ENCODE results near the gene LTA4H.

- TF ChIP-seq, protein P1, sequence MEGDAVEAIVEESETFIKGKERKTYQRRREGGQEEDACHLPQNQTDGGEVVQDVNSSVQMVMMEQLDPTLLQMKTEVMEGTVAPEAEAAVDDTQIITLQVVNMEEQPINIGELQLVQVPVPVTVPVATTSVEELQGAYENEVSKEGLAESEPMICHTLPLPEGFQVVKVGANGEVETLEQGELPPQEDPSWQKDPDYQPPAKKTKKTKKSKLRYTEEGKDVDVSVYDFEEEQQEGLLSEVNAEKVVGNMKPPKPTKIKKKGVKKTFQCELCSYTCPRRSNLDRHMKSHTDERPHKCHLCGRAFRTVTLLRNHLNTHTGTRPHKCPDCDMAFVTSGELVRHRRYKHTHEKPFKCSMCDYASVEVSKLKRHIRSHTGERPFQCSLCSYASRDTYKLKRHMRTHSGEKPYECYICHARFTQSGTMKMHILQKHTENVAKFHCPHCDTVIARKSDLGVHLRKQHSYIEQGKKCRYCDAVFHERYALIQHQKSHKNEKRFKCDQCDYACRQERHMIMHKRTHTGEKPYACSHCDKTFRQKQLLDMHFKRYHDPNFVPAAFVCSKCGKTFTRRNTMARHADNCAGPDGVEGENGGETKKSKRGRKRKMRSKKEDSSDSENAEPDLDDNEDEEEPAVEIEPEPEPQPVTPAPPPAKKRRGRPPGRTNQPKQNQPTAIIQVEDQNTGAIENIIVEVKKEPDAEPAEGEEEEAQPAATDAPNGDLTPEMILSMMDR (IDR thresholded peaks at IDR 0.05): no peak
- no peak for TF ChIP-seq POLR2A (IDR thresholded peaks at IDR 0.05)
Measured at GRCh38 chr12:95959107-95959506, 76.3 kb downstream of the LTA4H start.
